ENCODE data around the gene PRKCSH.
"Not testable (repeated sequence)": the region's sequence is repeated elsewhere in the genome, so short reads cannot be mapped to it uniquely, and the experiment has no call there.

Gene PRKCSH

GRCh38 chr19:11475343-11475742 lies 39.9 kb downstream of the PRKCSH start:
- DNase-seq (ENCODE audit: low spot score), result not testable (repeated sequence)

DNA sequence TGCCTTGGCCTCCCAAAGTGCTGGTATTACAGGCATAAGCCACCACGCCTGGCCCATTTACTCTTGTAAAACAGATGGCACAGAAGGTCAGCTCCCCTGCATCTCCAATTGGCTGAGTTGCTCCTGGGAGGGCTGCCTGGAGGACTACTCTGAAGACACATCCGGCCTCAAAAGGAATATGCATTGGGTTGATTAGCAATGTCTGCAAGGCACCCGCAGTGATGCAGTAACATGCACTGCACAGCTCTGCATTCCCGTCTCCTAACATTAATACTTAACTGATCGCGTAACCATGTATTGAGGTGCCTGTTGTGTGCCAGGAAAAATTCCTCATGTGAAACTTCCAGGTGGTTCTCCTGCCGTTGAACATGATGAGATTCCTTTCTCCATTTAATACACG lies 40.4 kb downstream of the PRKCSH start:
- DNase-seq (ENCODE audit: low spot score), result no peak

- DNase-seq (ENCODE audit: low spot score), result no peak
These were observed 43.0 kb downstream of the PRKCSH start for GRCh38 chr19:11478167-11479089.

GRCh38 chr19:11479090-11479897 lies 43.9 kb downstream of the PRKCSH start:
- peak; percentile 97 for DNase-seq (ENCODE audit: low spot score)

- no peak for DNase-seq (ENCODE audit: low spot score)
These were observed 44.7 kb downstream of the PRKCSH start for GRCh38 chr19:11479898-11480714.

DNA sequence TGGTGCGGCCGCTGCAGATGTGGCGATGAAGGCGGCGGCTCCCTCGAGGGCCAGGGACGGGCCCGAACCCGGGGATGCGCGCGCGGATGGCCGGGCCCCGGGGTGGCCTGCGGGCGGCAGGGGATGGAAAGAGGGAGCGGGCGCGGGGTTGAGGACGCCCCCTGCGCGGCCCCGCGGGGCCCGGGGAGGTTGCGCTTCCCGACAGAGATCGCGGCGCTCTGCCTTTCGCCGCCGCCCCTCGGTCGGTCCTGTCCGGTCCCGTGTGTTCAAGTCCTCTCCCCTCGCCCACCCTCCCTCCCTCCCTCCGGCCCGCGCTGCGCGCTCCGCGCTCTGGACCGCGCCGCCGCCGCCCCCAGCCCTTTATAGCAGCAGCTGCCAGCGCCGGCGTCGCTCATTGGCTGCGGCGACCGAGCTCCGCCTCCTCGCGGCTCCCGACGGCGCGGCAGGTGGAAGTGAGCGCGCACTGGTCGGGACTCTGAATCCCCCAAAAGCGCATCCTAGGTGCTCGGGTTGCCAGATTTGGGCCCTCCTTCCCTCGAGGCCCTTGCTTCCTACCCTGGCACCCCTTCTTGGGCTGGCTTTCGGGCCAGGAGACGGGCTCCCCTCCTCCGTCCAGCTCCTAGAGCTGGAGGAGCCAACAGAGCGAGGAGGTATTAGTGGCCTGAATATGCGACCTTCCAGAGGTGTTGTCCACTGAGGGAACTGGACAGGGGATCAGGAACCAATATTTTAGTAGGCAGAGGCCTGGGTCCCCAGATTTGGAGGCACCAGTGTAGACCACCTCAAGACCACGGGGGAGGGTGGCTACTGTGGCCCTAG lies 45.5 kb downstream of the PRKCSH start, which contains the start of gene ELAVL3:
Gene ELAVL3, minus strand, starts transcription at position 332 of the 819 bp plus-strand sequence. CDS start 438 bp downstream, outside the sequence.
- DNase-seq (ENCODE audit: low spot score), result peak; percentile 83

- peak; percentile 88 for DNase-seq (ENCODE audit: low spot score)
These were observed 46.3 kb downstream of the PRKCSH start for GRCh38 chr19:11481534-11482383.

DNA sequence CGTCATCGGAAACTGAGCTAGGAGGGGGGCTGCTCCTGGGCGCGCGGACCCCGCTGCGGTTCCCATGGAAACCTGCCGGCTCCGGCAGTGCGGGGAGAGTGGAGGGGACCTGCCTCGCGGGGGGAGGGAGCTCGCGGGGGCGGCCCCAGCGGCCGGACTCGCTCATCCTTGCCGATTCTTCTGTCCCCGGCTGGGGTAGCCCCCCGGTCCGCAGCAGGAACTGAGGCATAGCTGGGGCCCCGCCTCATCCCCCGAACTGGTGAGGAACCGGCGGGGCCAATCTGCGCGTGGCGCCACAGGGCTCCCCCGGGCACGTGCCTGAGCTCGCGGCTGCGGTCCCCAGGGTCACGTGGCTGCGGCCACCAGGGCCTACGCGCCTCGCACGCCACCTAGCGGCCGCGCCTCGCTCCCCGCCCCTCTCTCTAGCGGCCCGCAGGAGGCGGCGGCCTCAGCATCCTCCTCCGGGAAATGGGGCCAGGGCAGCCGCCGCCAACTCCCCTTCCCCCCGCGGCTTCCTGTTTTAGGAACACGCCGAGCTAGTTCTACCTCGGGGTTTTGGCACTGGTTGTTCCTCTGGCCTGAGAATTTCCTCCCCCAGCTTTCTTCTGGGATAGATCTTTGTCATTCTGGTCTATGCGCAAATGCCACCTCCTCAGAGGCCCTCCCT lies 47.1 kb downstream of the PRKCSH start:
- peak; percentile 95 for DNase-seq (ENCODE audit: low spot score)

GRCh38 chr19:11483366-11484111 lies 48.1 kb downstream of the PRKCSH start:
- no peak for DNase-seq (ENCODE audit: low spot score)

GRCh38 chr19:11485245-11485837 lies 49.9 kb downstream of the PRKCSH start:
- no peak for DNase-seq (ENCODE audit: low spot score)

- DNase-seq (ENCODE audit: low spot score), result no peak
These were observed 51.4 kb downstream of the PRKCSH start for GRCh38 chr19:11486661-11487503.

- no peak for DNase-seq (ENCODE audit: low spot score)
These were observed 53.9 kb downstream of the PRKCSH start for GRCh38 chr19:11489378-11489777.

GRCh38 chr19:11494634-11495285 lies 59.3 kb downstream of the PRKCSH start:
- no peak for DNase-seq (ENCODE audit: low spot score)

DNA sequence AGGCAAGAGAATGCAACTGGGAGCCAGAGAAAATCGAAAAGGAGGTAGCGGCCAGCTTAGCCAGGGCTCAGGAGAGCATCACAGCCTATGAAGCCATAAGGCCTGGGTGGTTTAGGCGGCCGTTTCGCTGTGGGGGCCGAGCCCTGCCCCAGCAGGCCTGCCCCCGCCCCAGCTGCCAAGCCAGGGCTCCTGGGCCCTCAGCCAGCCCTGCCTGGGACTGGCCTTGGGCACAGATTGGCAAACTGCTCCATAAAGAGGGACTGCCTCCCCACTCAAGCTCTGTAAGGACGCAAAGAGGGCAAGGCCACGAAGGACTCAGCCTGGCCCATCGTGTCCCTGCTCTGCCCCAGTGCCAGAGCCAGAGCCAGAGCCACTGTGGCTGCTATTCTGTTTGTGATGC lies 60.0 kb downstream of the PRKCSH start:
- no peak for DNase-seq (ENCODE audit: low spot score)

DNA sequence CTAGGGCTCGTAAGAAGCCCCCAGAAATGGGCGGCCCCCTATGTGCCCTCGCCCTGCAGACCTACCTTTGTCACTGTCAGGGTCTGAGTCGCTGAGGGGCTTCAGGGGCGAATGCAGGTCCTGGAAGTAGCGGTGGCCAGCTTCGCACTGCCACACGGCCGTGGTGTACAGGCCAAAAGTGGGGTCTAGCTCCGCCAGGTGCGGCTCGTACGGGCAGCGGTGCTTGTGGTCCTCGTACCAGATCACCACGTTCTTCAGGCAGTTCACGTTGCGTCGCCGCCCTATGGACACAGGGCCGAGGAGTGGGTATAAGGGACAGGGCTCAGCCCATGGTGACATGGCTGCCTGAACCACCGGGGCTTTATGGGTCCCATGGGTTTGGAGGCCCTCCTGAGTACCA lies 60.5 kb downstream of the PRKCSH start:
- no peak for DNase-seq (ENCODE audit: low spot score)

DNA sequence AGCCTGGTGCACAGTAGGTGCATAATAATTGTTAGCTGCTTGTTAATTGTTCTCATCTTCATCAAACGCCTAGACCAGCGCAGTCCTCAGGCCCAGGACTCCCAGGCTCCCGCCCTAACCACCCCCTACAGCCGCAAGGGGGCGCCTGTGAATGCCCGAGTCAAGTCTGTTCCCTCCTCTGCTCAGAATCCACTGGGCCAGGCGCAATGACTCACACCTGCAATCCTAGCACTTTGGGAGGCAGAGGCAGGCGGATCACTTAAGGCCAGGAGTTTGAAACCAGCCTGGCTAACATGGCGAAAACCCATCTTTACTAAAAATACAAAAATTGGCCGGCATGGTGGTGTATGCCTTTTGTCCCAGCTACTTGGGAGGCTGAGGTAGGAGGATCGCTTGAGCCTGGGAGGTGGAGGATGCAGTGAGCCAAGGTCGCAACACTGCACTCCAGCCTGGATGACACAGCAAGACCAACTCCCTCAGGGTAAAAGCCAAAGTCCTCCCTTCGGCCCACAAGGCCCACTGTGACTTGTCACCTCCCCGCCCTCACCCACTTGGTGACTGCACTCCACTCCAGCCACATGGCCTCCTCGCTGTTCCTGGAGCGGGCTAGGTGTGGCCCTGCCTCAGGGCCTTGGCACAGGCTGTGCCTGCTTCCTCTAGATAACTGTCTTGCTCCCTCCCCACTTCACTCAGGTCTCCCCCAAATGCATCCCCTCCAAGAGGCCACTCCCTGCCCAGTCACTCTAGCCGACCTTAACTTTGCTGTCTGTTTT lies 61.1 kb downstream of the PRKCSH start:
- DNase-seq (ENCODE audit: low spot score), result peak; percentile 89

Measured in iPS-NIHi11 (cell line).